NCI-H2171 treated with DMSO at 0.1 percent for 48 hours (cell line): ENCODE measurements around the gene COBL.

Experiments
- DNase-seq: peaks from one replicate; lab custom pipeline; 2025; lab: John Stamatoyannopoulos, UW

Gene COBL

DNA sequence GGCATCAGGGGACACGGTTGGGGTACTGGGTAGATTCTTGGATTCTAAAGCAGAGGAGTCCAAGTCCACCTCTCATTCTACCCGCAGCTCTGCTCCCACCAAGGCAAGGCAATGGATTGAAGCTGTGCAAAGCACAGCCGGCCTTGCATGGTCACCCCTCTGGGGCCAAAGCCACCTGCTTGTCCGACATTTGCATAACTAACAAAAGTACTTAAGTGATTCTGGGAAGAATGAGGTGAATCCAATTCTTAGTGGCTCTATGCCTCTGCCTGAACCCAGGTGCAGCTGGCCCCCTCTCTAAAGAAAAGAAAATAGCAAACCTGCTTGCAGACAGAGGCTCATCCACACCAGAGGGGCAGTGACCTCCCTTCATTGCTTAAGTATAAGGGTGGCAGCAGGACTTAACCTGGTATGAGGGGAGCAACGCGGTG, 10.7 kb upstream of the COBL start:
- no peak for DNase-seq

DNA sequence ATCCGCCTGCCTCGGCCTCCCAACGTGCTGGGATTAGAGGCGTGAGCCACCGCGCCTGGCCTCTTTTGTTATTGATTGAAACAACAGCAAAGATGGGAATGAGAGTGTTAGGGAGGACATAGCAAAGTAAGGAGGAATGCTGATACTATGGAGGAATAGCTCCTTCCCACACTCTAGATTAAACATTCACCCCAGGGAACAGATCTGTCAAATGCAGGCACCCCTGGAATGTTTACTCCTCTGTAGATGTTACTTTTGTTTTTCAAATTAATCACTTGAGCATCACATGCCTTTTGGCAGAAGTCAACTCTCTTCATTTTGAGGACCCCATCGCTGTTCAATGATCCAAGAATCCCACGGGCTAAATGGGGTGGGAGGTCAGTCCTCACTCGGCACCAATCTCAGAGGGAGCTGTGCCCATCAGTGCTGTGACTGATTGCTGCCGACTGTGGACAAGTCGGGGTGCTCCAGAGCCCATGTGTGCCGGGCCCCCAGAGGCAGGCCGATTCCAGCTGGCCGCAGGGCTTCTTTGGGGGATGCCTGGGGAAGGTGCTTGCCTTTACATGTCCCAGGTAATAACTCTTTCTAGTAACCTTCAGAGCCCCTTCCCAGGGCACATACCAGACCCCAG, 10.2 kb upstream of the COBL start:
- no peak for DNase-seq

DNA sequence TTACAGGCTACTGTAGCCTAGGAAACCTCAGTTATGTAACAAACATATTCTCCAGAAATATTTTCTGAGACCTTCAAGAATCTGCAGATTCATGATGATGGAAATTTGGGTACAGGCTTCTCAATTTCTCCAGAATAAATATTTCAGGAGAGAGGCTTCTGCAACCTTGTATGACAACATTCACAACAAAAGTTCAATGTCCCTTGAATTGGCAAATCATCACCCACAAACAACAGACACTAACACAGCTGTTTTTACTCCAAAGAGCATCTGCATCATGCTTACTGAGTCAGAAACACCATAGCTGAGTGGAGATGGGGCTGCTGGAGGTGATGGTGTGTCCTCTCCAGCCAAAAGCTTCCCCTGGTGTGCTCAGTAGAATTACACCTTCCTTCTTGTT, 9.3 kb upstream of the COBL start:
- DNase-seq = no peak

DNA sequence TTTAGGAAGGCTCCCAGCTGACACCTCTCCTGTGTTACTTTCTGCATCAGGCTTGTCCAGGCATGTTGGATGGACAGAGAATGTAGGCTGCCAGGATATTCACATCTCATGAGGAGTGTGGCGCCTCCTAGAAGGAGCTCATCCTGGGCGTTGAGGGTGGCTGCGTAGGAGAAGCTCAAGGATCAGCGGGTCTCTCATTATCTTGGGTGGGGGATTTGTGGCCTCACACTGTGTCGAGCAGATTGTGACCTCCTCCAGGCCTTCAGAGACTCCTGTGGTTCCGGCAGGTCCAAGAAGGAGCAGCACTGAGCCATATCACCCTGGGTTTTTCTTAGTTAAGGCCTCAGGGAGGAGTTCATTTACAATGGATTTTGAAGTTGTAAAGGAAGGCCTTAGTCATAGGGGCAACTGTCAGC, 8.7 kb upstream of the COBL start:
- DNase-seq = no peak

DNA sequence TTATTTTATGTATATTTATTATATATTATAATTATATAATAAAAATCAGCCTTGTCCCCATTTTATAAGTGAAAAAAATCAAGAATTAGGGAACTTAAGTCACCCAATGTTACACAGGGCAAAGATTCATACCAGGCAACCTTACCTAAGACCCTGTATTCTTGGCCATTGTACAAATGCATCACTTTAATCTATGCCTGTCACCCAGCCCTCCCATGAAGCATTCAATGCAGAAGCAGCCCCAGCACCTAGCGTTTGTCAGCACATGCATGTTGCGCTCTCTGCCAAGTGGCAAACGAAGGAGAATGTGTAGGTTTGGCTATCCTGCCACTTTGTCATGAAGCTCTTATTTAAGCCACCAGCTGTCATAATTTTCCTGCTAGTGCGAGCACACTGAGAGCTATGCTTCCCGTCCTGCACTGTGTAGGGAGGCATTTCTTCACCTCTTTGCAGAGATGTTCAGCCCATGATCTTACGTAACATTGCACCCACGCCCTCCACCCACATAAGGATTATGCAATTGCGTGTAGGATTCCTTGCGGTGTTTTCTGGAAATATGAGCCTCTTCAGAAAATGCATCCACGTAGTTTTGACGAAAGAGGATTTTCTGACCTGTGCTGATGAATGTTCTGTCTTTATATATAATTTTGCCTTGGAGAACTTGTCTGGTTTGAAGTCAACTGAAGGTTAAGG, 7.7 kb upstream of the COBL start:
- DNase-seq = peak; percentile 39

DNA sequence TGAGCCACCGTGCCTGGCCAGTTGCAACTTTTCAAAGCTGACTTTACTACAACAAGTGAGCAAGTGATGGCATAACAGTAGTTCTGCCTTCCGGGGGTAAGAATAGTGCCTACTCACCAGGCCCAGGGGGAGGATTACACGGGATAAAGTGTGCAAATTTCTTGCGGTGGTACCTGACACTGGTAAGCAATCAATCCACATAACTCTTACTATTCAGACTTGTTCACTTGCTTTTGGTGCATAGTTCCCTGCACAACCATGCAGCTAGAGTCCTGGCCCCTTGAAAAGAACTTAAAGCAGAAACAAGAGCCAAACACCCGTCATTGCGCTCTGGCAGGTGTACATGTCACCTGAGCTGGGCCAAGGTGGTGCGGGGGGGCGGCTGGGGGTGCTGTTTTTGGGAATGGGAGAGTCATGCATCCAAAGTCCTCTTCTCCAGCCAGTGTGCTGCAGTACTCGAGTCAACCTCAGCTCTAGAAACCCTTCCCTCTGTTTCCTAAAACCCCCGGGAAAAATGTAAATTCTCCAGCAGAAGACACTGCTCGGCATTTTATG, 5.4 kb upstream of the COBL start:
- DNase-seq = peak; percentile 9

DNA sequence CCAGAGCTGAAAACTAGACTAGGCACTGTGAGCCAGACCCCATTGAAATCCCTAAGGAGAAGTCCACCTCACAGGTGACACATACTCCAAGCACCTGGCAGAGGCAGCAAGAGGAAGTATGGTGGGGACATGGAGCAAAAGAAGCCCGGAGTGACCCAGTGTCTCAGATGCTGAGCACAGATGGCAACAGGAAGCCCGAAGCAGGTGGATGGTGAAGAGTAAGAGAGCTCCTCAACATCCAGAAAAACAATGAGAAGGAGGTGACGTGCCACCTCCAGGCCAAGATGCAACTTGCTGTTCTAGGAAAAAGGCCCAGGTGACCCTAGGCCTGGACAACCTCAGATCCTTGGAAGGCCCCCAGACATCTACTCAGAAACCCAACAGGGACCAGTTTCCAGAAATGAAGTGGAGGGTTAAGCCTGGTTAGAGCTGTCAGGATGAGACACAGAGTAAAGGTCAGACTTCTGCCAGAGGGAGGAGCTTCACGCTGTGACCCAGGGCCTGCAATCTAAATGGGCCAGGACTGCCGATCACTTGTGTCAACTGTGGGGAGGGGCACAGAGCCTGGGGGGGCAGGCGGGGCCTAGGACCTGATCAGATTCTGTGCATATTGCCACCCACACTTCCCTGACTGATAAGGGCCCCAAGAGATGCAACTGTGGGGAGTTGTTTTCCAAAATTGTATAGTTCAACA, 2.4 kb upstream of the COBL start:
- no peak for DNase-seq

DNA sequence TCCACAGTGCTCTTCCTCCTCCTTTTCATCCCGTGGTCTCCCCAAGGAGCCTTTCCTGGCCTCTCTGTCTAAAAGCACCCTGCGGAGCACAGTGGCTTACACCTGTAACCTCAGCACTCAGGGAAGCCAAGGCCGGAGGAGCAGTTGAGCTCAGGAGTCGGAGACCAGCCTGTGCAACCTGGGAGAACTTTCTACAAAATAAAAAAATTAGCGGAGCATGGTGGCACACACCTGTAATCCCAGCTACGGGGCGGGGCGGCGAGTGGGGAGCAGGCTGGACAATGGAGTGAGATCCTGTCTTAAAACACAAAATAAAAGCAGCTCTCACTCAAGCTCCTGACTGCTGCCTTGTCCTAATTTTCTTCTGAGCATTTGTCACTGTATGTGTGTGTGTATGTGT, 1.4 kb upstream of the COBL start:
- no peak for DNase-seq

DNA sequence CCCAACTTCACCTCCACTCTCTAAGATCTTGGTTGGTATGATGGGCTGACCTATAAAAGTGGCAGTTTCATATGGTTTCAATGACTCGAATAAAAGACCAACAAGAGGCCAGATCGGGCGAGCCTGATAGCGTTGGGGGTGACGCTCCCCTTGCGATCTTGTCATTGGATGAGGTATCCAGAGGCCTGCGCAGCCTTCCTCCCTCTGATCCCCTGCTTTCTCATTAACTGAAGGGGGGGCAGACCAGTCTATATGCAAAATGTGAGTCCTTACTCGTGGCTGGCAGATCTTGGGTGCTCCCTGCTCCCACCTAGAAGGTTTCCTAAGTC, 937 bp upstream of the COBL start:
- DNase-seq = no peak

DNA sequence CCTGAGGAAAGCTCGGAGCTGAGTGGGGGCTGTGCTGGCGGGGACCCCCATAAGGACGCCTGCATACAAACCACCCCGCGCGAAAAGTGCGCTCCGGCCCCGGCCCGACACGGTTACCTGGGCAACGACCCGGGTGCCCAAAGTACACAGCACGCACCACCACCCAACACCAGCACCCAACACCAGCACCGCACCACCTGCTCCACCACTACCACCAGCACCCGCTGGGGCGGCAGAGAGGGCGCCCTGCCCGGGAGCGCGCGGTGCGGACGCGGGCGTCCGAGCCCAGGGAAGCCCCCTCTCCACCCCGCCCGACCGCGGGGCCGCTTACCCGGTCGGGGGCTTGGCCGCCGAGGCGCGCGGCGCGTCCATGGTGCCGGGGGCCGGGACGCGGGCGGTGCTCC, 345 bp downstream of the COBL start:
- DNase-seq = peak; percentile 39

DNA sequence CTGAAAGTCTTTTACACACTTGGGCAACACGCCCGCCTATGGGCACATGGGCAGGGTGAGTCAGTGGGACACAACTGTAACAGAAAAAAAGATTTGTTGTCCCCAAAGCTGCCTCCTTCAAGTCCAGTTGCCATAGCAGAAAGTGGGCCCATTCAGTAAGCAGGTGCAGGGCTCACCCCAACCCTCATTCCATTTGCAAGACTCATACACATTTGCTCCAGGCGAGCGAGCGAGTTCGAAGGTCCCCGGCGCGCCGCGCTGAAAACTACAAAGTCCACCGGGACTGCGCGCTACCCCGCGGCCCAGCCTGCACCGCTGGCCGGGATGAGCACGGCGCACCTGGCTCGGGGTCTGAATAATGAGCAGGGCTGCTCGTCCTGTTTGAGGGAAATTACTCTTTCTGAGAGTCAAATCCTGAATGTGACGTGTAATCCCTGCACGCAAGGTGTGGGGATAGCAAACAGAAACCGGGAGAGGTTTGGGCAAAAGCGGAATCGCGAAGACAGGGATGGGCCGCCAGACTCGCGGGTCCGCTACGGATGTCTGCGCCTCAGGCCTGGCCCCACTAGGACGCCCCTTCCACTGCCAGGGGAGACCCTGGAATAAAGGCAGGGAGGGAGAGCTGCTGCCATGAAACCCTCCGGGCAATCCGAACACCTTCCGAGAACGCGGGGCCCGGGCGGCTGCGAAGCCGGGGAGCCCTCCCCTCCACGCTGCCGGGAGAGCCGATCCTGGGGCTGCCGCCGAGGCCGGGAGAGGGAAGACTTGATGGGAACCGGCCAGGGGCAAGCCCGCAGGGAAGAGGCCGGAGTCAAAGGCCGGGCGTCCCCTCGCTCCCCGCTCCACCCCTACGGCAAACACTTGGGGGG, 982 bp downstream of the COBL start:
- DNase-seq = peak; percentile 41

DNA sequence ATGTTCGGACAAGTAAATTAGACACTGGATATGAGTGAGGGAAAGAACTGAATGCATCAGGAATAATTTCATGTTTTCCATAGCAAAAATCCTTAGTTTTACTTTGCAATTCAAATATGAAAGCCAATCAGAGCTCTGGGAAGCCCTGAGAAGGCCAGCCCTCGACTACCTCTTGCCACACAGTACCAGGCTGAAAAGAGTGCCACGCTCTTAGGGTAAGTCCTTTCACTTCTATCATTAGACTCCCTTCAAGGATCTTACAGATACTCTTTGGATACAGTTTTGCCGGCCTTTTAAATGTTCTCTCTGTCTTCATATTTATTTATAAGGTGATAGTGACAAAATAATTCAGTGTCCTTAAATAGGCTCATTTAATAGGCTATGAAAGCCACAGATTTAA, 1.9 kb downstream of the COBL start:
- no peak for DNase-seq

DNA sequence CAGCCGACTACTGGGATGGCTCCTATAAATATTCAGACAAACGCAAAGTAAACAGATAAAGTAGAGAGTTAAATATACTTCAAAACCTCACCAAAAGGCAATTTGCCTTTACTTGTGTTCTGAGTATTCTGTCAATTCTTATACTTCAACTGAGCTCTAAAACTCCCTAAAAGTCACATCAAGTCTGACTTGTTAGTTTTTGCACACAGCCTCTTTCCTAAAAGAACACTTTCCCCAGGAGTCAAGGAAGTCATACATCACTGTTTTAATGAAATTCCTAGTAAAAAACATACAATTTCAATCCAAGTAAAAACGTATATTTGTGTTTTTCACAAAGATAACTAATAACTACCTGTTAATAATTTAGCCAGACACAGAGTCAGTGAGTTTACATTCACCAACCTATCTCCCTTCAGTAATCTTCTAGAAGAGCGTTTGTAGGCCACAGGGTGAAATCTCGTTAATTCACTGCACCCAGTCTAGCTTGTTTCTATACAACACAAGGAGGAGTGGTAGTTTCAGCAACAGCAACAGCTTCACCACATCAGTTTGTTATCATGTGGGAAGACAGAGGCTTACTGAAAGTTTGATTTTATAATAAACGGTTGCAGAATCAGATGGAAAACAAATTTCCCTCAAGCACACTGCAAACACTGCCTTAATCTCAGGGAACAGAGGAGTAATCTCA, 2.7 kb downstream of the COBL start:
- no peak for DNase-seq

DNA sequence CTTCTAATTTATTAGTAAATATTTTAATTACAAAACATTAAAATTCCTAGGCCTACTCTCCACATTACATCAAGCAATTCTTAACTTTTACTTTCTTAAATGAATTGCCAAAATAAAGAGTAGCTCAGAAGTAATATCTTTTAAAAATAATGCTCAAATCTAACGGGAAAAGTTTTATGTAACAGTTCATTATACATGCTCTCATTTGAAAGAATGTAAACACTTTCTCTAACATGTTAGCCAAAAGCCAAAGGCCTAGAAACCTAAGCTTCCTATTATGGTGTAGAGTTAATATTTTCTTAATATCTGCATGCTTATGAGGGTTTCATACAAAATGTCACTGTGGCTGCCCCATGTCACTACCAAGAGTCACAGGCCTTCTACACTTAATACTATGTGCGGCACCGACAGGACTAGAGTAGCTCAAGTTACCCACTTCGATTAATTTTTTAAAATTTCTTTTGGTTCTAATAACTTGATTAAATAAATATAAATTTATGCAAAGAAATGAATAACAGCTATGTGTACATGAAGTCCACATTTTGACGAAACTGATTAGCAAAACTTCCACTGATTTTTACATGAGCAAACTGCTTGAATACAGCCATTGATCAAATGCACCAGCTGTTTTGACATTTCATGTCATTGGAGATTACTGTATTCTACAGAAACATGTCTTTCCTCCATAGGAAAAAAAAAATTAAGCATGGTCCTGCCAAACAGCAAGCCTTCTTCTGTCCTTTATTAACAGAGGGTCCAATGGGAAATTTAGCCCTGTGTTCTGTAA, 3.5 kb downstream of the COBL start:
- DNase-seq = no peak

DNA sequence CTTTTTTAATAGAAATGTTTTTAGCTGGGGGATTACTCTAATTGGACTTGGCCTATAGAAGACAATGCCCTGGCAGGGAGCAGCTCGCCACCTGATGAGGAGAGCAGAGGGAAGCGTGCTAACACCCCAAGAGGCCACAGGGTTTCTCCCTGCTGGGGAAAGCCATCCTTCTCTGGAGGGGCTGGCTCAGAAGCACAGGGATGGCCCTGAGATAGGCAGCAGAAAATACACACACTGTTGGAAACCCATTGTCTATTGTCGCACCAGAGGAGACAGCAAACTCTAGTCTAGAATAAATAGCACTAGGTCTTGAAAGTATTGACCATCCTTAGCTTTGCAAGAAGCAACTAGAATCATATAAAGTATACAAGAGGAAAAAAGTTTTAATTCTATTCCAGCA, 5.4 kb downstream of the COBL start:
- DNase-seq = no peak

DNA sequence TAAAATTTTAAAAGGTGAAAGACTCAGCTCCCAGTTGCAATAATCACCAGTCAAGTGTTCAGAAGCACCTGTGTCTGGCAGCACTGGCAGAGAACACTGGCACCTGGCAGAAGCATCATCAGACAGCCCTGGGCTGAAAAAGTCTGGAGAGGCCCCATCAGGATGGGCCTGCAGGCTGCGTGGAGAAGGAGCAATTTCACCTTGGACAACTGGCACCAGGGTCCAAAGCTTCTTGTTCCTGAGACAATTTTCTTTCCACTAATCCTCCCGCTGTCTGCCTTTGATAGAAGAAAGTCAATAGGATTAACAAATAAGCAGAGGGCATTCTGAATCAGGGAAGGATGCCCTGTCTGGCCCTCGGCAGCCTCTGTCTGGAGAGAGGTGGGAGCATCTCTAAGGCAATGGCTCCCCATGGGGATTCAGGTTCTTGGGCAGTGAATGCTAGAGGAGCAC, 6.5 kb downstream of the COBL start:
- peak; percentile 29 for DNase-seq

DNA sequence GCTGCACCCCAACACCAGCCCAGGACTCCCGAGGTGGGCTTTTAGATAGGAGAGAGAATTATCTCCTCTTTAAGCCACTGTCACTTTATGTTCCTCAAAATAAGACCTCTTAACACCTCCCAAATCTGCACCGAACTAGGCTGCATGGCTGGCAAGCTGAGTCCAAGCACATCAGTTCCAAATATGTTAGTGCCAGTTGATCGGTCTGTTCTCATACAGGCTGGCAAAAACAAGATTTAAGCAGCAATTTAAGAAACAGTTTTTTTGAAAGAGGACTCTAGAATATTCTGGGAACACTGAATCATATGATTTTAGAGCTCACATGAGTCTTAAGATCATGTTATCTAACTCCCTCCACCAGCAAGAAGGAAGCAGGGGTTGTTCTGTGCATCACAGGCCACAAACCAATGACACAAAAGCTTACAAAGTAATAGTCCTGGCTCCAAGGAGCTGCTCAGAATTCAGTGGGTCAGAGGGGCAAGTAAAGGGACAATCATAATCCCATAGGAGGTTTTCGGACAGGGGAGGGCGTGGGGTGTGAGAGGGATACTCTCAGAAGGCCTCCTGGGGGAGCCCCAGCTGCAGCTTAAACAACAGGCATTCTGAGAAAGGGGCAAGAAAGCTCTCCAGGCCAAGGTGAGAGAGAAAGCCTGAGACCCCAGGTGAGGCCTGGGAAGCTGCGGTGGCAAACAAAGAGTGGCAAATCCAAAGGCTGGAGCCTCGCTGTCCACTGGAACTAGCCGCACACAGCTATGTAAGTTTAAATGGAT, 7.1 kb downstream of the COBL start:
- peak; percentile 29 for DNase-seq

DNA sequence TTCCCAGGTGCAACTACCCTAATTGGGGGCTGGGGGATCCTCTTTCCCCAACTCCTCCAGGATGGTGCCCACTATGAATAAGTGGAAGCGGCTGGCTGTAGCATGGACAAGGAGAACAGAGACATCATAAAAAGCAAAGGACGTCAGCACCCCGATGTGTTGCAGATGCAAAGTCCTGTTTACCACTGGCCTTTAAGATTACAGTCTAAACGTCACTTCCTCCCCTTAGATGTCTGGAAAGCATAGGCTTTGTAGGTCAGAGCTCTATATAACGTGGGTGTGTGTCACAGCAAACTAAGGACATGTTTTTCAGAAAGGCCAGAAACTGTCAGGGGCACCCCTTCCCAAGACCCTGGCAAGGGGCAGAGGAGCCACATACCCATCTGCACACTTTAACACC, 7.9 kb downstream of the COBL start:
- no peak for DNase-seq

DNA sequence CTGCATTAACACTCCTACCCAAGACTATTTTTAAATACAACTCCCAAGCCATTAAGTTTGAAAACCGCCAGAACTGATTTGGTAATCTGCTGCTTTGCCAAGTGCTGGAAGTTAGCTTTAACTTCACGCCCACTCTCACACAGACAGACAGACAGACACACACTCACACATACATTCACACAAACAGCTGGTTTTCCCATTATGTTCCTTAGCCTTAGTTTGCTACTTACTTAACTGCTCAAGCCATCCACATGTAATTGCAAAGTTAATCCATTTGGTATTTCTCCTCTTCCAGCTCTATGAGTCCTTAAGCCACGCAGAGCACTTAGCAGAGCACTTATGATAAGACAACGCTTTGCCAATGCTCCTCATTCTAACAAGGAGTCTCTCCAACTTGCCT, 8.3 kb downstream of the COBL start:
- DNase-seq = no peak

DNA sequence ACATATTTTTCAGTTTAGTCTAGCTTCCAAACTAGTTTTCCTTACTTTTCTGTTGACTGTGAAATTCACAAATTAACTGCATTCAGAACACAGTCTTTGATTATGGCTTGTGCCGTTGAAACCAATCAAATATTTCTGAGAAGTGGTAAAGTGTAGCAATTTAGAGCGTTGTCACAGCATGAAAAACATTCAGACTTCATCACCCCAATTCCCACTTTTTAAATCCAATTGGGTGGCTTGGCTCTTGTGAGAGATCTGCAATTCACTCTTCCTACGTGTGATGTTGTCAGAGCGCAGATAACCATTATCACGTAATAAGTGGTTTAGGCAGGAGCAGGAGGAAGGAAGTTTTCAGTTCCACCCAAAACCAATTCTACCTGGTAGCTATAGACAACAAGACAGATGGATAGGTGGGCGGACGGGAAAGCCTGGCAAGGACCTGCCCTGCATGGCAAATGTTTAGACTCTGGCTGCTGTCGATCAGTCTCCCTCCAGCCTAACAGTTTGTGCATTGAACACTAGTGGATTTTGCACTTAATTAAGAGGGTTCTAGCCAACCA, 8.9 kb downstream of the COBL start:
- no peak for DNase-seq
